Measurements from ENCODE around the gene PKD2.

- TF ChIP-seq, protein P1, sequence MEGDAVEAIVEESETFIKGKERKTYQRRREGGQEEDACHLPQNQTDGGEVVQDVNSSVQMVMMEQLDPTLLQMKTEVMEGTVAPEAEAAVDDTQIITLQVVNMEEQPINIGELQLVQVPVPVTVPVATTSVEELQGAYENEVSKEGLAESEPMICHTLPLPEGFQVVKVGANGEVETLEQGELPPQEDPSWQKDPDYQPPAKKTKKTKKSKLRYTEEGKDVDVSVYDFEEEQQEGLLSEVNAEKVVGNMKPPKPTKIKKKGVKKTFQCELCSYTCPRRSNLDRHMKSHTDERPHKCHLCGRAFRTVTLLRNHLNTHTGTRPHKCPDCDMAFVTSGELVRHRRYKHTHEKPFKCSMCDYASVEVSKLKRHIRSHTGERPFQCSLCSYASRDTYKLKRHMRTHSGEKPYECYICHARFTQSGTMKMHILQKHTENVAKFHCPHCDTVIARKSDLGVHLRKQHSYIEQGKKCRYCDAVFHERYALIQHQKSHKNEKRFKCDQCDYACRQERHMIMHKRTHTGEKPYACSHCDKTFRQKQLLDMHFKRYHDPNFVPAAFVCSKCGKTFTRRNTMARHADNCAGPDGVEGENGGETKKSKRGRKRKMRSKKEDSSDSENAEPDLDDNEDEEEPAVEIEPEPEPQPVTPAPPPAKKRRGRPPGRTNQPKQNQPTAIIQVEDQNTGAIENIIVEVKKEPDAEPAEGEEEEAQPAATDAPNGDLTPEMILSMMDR (IDR thresholded peaks at IDR 0.05; ENCODE audit: low read length), result no peak
- TF ChIP-seq EZH2 (optimal IDR thresholded peaks at IDR 0.05; ENCODE audit: low read depth, low read length), result no peak
These were observed 27.6 kb upstream of the PKD2 start for GRCh38 chr4:87979810-87980209.

Data from MM.1S (cell line).